Stimulated activated naive CD8-positive, alpha-beta T cell treated with anti-CD3 and anti-CD28 coated beads, Interleukin-15, Interleukin-2, amounts not matched to agents 100 ng/mL and 50 ng/mL, for 24 hours (primary cell): ENCODE measurements around the gene HOMER2.

Source experiments
- H3K27ac Mint-ChIP-seq: one replicate; pipeline ENCODE4 v1.8.0; 2021; ENCODE audit warnings: mild to moderate bottlenecking, mixed read lengths
- H3K27me3 Mint-ChIP-seq: one replicate; pipeline ENCODE4 v1.8.0; 2021; ENCODE audit warnings: mixed read lengths
- H3K36me3 Mint-ChIP-seq: one replicate; pipeline ENCODE4 v1.8.0; 2021; ENCODE audit warnings: low read depth, mixed read lengths
- H3K4me1 Mint-ChIP-seq: one replicate; pipeline ENCODE4 v1.8.0; 2021; ENCODE audit warnings: low read depth, mixed read lengths
- H3K4me3 Mint-ChIP-seq: one replicate; pipeline ENCODE4 v1.8.0; 2021; ENCODE audit warnings: mild to moderate bottlenecking, mixed read lengths
- H3K9me3 Mint-ChIP-seq: one replicate; pipeline ENCODE4 v1.8.0; 2021; ENCODE audit warnings: mixed read lengths

Gene HOMER2

DNA sequence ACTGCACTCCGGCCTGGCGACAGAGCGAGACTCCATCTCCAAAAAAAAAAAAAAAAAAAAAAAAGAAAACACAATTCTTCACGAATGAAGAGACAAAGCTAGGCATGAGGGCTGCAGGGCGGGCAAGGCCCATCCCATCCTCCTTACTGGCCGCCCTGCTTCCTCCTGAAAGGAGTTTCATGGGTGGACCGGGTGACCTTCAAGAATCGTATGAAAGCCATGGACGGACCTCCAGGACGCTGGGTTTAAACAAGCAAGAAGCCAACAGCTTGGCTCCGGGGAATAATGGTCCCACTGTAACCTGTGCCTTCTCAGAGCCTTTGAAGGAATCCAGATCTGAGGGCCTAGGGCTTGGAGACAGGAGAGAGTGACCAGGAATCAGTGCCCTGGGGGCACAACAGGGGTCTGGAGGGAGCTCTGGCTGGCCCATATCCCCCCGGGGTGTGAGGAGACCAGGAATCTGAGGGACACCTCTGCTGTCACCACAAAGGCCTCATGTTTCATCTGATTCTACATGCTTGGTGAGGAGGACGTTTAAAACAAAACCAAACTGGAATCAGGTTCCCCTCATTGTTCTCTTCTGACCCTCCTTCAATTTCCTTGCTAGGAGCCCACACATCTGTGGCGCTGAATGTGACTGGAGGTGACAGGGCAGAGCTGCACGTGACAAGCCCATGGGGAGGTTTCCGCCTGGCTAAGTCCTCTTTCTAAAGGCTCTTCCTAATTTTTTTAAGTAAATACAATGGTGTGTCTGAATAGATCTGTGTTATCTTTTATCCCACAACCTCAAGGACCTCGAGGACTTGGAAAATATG lies 97.0 kb downstream of the HOMER2 start:
- Mint-ChIP-seq H3K4me3 (no peak overlapping the region), H3K27ac (no peak overlapping the region), H3K4me1 (peaks cover 16% of the 10 kb centered on the region), H3K36me3 (no peaks in the 10 kb centered on the region), H3K9me3 (no peaks in the 10 kb centered on the region), H3K27me3 (no peaks in the 10 kb centered on the region)

DNA sequence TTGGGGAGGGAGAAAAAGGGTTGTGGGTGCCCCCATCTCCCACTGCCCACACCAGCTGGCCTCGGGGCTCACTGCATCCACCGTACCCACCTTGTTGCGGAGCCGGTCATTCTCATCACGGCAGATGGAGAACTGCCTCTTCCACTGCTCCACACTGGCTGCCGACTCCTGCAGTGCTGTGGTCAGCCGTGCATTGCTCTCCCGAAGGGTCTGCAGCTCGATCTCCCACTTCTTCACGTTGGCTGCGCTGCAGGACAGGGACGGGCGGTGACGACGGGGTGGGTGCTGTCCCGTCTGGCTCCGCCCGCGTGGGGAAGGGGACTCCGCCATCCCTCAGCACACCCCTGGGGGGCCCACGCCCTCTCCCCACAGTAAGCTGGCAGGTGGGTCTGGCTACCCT lies 98.0 kb downstream of the HOMER2 start:
- no peaks in the 10 kb centered on the region for H3K27me3 Mint-ChIP-seq
- peaks cover 20% of the 10 kb centered on the region for H3K4me1 Mint-ChIP-seq
- H3K27ac Mint-ChIP-seq = no peak overlapping the region
- no peaks in the 10 kb centered on the region for H3K36me3 Mint-ChIP-seq
- no peak overlapping the region for H3K4me3 Mint-ChIP-seq
- no peaks in the 10 kb centered on the region for H3K9me3 Mint-ChIP-seq

DNA sequence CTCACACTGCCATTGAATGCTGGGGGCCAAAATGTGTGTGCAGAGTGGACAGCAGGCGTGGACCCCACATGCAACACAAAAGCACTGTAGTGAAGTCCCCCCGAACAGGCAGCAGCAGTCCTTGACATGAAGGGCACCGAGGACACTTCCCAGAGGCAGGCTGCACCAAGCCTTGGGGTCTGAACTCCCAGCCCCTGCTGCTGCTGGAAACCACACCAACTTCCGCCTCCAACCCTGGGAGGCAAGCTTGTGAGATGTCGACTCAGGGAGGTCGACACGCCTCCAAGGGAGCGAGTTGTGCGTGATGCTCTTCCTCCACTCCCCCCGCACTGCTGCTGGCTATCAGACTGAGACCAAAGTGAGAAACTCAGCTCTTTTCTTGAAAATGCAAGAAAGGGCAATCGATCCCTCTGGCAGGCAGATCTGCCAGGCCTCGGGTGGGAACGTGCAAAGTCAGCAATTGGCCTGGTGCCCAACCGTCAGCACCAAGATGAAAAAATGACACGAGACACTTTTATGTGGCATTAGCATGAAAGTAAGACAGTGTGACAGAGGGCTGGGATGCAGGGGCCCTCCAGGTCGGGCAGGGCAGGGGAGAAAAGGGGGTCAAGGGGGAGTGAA lies 99.5 kb downstream of the HOMER2 start:
- peaks cover 24% of the 10 kb centered on the region for H3K4me1 Mint-ChIP-seq
- H3K27ac Mint-ChIP-seq = no peak overlapping the region
- H3K27me3 Mint-ChIP-seq = no peaks in the 10 kb centered on the region
- H3K36me3 Mint-ChIP-seq = no peaks in the 10 kb centered on the region
- H3K9me3 Mint-ChIP-seq = no peaks in the 10 kb centered on the region
- H3K4me3 Mint-ChIP-seq = no peak overlapping the region

DNA sequence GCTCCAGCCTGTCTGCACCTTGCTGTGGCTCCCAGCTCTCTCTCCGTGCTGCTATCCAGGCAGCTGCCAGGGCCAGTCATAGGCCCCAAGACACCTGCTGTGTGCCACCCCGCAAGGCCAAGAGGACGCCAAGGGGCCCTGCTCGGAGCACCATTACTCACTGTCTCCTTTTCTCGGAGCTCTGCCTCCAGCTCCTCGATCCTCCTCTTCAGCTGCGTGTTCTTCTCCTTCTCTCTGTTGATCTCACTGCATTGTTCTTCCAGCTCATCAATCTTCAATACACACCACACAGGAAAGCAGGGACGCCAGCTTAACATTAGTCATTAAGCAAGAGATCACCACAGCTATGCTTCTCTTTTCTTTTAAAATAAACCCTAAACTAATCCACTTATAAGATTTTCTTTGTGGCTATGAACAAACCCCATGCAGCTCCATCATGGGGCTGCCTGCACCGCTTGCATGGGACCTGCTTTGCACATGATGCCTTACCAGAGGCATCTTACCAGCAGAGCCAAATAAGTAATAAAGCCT lies 100.5 kb downstream of the HOMER2 start:
- Mint-ChIP-seq H3K27ac (no peak overlapping the region), H3K9me3 (no peaks in the 10 kb centered on the region), H3K4me1 (peaks cover 24% of the 10 kb centered on the region), H3K36me3 (no peaks in the 10 kb centered on the region), H3K4me3 (no peak overlapping the region), H3K27me3 (no peaks in the 10 kb centered on the region)

DNA sequence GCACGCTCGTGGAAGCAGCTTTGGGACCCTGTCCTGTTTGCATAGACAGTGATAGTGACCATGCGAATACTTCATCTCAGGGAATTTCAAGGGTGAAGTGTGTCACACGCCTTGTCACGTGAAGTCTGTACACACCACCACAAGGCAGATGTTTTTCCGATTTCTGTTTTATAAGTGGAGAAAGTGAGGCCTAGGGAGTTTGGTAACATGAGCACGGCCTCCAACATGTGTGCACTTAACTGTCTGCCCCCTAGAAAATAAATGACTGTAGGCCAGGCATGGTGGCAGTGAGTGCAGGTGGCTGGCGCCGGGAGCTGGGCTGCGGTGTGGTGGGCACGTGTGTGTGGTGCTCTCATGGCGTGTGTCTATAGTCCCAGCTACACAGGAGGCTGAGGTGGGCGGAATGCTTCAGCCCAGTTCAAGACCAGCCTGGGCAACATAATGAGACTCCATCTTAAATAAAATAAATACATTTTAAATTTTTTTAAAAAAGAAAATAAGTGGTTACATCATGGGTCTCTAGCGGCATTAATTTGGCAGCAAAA lies 101.1 kb downstream of the HOMER2 start:
- Mint-ChIP-seq H3K36me3 (no peaks in the 10 kb centered on the region), H3K4me3 (no peak overlapping the region), H3K27me3 (no peaks in the 10 kb centered on the region), H3K9me3 (no peaks in the 10 kb centered on the region), H3K27ac (no peak overlapping the region), H3K4me1 (peaks cover 24% of the 10 kb centered on the region)

DNA sequence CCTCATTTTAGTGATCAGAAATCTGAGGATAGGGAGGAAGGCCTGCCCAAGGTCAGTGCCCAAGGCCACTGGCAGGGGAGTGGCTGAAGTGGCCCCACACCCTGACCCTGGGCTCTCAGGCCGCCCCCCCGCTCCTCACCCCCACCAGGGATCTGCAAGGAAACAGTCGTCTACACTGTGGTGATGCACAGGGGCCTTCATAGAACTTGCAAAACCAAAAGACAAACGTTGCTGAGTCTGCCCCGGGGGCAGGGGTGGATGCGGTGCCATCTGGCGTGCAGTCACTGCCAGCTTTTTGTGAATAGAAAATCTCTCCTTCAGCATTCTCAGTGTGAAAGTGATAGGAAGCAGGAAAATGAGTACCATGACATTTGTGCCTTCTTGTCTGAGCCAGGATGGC lies 101.8 kb downstream of the HOMER2 start:
- H3K9me3 Mint-ChIP-seq = no peaks in the 10 kb centered on the region
- no peak overlapping the region for H3K27ac Mint-ChIP-seq
- no peaks in the 10 kb centered on the region for H3K27me3 Mint-ChIP-seq
- no peak overlapping the region for H3K4me3 Mint-ChIP-seq
- H3K4me1 Mint-ChIP-seq = peaks cover 19% of the 10 kb centered on the region
- no peaks in the 10 kb centered on the region for H3K36me3 Mint-ChIP-seq

DNA sequence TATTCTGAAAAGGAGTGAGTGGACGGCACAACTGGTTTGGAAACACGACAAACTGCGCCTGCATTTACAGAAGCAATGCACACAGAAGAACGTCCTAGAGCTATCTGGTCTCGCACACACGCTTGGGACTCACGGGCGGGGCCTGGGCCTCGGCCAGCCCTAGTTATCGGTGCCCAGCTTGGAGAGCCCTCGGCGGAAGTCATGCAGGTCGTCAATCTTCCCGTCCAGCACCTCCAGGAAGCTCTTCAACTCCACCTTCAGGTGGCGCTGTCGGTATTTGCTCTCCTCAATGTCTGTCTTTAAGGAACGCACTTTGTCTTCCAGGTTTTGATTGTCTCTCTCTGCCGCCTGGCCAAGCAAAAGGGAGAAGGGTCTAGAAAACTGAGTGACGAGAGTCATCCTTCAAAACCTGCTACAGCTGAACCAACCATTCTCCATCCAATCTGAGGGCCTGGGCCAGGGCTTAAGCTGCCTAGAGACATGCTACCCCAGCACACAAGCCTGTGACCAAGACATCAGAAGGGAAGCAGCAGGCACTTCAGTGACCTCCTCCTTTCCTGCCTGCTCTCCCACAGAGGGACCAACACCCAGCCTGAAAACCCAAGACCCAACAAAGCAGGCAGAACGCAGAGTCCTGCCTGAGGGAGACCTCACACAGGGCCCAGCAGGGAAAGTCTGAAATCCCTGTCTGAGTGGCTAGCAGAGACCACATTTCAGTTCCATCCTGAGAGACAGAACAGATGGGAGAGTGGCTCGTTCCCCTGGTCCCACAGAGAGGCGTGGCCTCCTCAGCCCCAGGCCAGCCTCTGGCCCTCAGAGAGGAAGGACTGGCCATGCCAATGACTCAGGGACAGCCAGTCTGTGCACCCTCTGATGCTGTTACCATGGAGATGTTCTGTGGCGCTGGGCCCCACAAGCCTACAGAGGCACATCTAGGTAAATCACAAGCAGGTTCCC lies 102.7 kb downstream of the HOMER2 start:
- Mint-ChIP-seq H3K9me3 (no peaks in the 10 kb centered on the region), H3K27me3 (no peaks in the 10 kb centered on the region), H3K4me3 (no peak overlapping the region), H3K27ac (no peak overlapping the region), H3K4me1 (peaks cover 21% of the 10 kb centered on the region), H3K36me3 (no peaks in the 10 kb centered on the region)

DNA sequence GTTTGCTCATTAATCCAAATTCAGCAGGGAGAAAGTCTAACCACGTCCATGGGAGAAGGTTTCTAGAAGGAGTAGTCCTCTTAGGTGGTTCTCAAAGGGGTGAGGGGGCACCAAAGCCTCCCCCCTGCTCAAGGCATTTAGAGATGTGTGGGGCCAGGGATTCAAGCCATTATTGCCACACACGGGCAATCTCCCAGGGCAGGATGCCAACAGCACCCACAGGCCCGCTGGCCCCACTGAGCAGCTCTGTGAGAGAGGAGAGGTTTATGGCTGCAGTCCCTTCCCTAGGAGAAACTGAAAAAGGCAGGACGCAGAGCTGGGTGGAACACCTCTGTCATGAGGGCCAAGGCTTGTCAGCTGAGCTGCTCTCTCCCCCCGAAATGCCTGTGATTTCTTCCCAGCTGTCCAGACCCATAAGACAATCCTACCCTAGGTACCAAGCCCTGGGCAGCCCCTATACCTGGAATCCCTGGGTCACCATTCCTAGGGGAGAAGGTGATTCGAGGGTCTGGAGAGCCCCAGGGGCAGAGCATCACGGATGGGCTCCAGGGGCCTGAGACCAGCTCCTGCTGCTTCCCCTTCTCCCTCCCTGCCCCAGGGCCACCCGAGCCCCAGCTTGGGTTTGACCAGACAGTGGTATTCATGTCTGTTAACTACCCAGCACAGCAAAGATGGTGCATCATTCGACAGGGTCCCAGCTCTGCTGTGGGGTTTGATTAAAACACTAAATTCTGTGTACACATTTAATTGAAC lies 104.1 kb downstream of the HOMER2 start:
- Mint-ChIP-seq H3K27ac (no peak overlapping the region), H3K27me3 (no peaks in the 10 kb centered on the region), H3K36me3 (peaks cover 4% of the 10 kb centered on the region), H3K9me3 (no peaks in the 10 kb centered on the region), H3K4me1 (peaks cover 26% of the 10 kb centered on the region), H3K4me3 (no peak overlapping the region)

DNA sequence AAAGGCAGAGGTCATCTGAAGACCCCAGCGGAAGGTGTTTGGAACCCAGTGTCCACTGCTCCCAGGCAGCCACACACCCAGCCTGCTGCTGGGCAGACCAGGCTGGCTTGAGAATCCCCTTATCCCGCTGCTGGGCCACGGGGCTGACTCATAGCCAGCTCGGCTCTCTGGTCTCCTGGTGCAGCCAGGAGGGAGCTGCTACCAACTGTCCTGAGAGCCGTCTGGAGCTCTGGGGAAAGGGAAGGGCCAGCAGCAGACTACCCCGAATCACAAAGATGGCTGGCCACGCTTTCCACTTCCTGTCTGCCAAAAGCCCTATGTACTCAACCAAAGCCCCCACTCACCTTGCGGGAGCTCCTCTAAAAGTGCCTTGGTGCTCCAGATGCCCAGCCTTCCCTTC lies 104.8 kb downstream of the HOMER2 start:
- H3K27ac Mint-ChIP-seq = no peak overlapping the region
- H3K4me1 Mint-ChIP-seq = peaks cover 21% of the 10 kb centered on the region
- no peaks in the 10 kb centered on the region for H3K27me3 Mint-ChIP-seq
- no peaks in the 10 kb centered on the region for H3K9me3 Mint-ChIP-seq
- H3K4me3 Mint-ChIP-seq = no peak overlapping the region
- peaks cover 4% of the 10 kb centered on the region for H3K36me3 Mint-ChIP-seq

DNA sequence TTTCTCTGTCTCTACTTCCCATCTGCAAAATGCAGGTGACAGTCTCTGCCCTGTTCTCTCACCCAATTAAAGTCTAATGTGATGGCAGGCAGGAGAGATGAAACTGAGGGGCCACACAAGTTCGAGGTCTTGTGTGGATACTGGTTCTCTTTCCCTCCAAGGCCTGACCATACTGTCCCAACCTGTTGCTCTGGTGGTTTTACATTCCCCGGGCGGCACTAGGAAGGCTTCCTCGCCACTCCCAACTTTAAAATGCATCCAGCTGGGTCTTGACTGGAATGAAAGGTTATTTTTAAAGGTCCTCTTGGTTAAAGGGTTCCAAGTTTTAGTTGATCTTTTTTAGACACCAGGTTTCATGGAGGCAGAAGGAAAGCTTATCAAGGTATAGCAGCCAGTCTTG lies 105.9 kb downstream of the HOMER2 start:
- Mint-ChIP-seq H3K4me1 (peaks cover 21% of the 10 kb centered on the region), H3K27me3 (no peaks in the 10 kb centered on the region), H3K27ac (no peak overlapping the region), H3K4me3 (no peak overlapping the region), H3K9me3 (no peaks in the 10 kb centered on the region), H3K36me3 (peaks cover 4% of the 10 kb centered on the region)

DNA sequence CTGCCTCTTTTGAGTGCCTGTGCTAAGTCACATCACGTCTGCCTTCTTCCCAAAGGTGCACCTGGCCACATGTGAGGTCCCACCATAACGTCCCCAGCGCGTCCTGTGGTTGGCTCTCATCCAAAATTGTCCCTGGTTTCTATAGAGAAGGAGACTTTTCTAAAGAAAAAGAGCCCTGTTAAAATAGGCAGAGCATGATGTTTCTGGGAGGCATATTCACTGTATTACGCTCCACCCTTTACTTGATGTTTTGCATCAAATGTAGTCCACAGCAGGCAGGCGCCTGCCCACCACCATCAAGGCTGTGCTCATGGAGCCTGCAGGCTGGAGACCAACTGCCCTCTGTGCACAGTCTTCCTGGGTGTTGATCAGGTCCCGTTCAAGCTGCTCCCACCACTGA lies 106.8 kb downstream of the HOMER2 start:
- Mint-ChIP-seq H3K4me1 (peaks cover 21% of the 10 kb centered on the region), H3K4me3 (no peak overlapping the region), H3K9me3 (no peaks in the 10 kb centered on the region), H3K27me3 (no peaks in the 10 kb centered on the region), H3K27ac (no peak overlapping the region), H3K36me3 (peaks cover 4% of the 10 kb centered on the region)

DNA sequence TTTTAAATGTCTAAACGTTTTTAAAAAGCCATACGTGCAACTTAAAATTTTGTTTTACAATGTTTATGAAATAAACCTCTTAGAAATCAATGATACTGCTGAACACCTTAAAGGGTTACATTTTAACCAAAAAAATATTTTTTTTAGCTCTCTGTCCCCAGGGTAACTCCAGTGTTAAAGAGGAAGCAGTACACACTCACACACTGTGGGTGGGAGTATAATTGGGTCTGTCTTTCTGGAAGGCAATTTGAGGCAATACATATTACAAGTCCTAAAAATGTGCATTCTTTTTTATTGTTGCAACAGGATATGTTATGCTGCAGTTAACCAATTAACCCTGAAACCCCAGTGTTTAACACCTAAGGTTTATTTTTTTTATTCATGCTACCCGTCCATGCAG lies 109.0 kb downstream of the HOMER2 start:
- Mint-ChIP-seq H3K4me1 (peaks cover 14% of the 10 kb centered on the region), H3K27ac (no peak overlapping the region), H3K9me3 (no peaks in the 10 kb centered on the region), H3K4me3 (no peak overlapping the region), H3K36me3 (peaks cover 4% of the 10 kb centered on the region), H3K27me3 (no peaks in the 10 kb centered on the region)

DNA sequence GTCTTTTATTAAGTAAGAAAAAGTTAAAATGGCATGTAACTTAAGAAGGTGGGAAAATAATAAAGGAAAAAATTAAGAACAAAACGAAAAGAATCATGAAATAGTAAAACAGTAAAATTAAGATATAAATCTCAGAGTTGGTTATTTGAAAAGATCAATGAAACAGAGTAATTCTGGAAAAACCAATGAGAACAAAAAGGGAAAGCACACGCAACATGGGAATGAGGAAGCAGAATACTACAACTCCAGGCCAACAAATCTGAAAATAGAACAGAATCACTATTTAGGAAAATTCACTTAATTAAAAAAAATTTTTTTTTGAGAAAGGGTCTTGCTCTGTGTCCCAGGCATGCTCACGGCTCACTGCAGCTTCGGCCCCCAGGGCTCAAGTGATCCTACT lies 112.4 kb downstream of the HOMER2 start:
- Mint-ChIP-seq H3K27me3 (no peaks in the 10 kb centered on the region), H3K36me3 (peaks cover 34% of the 10 kb centered on the region), H3K9me3 (no peaks in the 10 kb centered on the region), H3K27ac (no peak overlapping the region), H3K4me3 (no peak overlapping the region), H3K4me1 (peaks cover 13% of the 10 kb centered on the region)

DNA sequence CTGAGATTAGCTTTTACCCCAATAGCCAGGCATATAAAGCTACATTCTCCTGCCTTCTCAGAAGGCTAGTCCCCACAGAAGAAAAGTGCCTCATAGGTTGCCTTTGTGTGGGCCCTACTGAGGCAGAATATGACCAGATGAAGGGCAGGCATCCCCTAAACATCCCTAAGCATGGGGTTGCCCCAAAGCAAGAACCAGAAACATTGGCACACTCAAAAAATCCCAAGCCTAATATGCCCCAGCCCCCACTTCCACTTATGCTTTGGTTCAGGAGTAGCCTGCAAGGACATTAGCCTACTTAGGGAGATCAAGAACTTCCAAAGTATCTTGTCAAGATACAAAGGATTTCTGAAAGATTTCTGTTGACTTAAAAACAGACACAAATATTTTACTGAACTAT lies 113.4 kb downstream of the HOMER2 start:
- Mint-ChIP-seq H3K27ac (no peak overlapping the region), H3K36me3 (peaks cover 44% of the 10 kb centered on the region), H3K9me3 (no peaks in the 10 kb centered on the region), H3K4me1 (peaks cover 8% of the 10 kb centered on the region), H3K27me3 (no peaks in the 10 kb centered on the region), H3K4me3 (no peak overlapping the region)
